GM12878 (cell line): ENCODE results near the gene CSF3R. TPM values are rescaled to one million over a fixed set of nuclear protein-coding genes. Genes with fewer than 3 reads are reported as not detected.

Experiments
- ATAC-seq: fragments of 200-7000 bp; cut with Tn5 transposase; 3 replicates; pipeline ENCODE4 v1.9.1; 2020; ENCODE audit warnings: mild to moderate bottlenecking, moderate library complexity
- BruUV-seq: library from RNA; stranded (reverse); fragments of 400-500 nt; replicated peaks from 2 replicates; lab custom pipeline; 2021; lab: Mats Ljungman, UMichigan
- CTCF ChIA-PET: fragments of 300-600 bp; sonication (Branson Sonifier 250); formaldehyde crosslinking; extraction: SDS; loops from one replicate; lab custom pipeline; 2021; ENCODE audit warnings: inconsistent platforms; lab: Yijun Ruan, JAX
- POLR2A ChIA-PET: fragments of 350-600 bp; formaldehyde crosslinking; extraction: SDS; loops from one replicate; lab custom pipeline; 2021; ENCODE audit warnings: inconsistent platforms; lab: Charles Lee
- RAD21 ChIA-PET: fragments of 300-600 bp; sonication (Branson Sonifier 250); formaldehyde crosslinking; loops from one replicate; lab custom pipeline; 2023; ENCODE audit warnings: antibody characterized with exemption; ENCODE audit not compliant: unreplicated experiment; lab: Charles Lee
- SMC1A ChIA-PET: fragments of 300-600 bp; sonication (Branson Sonifier 250); formaldehyde crosslinking; loops from one replicate; lab custom pipeline; 2023; ENCODE audit not compliant: unreplicated experiment, uncharacterized antibody; lab: Charles Lee
- DNase-seq: peaks from one replicate; pipeline ENCODE4 v3.0.0-alpha.2; 2011; ENCODE audit warnings: low read depth, low spot score
- FAIRE-seq: peaks from 3 replicates; lab custom pipeline; 2011; peaks lifted over from hg19 to GRCh38; lab: Jason Lieb, UNC
- H2AFZ ChIP-seq: 2 replicates; pipeline ENCODE4 v1.6.0; 2011; ENCODE audit warnings: low read depth, low read length, control low read depth; ENCODE audit not compliant: control insufficient read depth
- H3K27ac ChIP-seq: 2 replicates; pipeline ENCODE4 v1.5.1; 2011; ENCODE audit warnings: control low read depth; ENCODE audit not compliant: control insufficient read depth, insufficient read depth
- H3K27me3 ChIP-seq, 2 experiments: replicated peaks in 1 of 2; 2 replicates each; pipeline versions ENCODE4 v1.6.0 to v1.6.1; 2011; ENCODE audit warnings: low read length in 1 of 2; ENCODE audit not compliant: control insufficient read depth in 2 of 2, insufficient read depth in 2 of 2
- H3K36me3 ChIP-seq, 2 experiments: 2 replicates each; pipeline ENCODE4 v1.5.1; 2011; ENCODE audit warnings: low read length in 1 of 2; ENCODE audit not compliant: control insufficient read depth in 2 of 2, insufficient read depth in 2 of 2
- H3K4me1 ChIP-seq: 2 replicates; pipeline ENCODE4 v1.6.1; 2011; ENCODE audit warnings: mild to moderate bottlenecking, low read length, moderate library complexity, mixed read lengths; ENCODE audit not compliant: control insufficient read depth, insufficient read depth
- H3K4me2 ChIP-seq: 2 replicates; pipeline ENCODE4 v1.6.0; 2011; ENCODE audit warnings: control low read depth; ENCODE audit not compliant: control insufficient read depth, insufficient read depth
- H3K4me3 ChIP-seq: fragments of 200-600 bp; sonication (generic); 2 replicates; pipeline ENCODE4 v1.5.1; 2016
- H3K79me2 ChIP-seq: 2 replicates; pipeline ENCODE4 v1.6.0; 2011; ENCODE audit warnings: low read length; ENCODE audit not compliant: control insufficient read depth, insufficient read depth
- H3K9ac ChIP-seq: 2 replicates; pipeline ENCODE4 v1.8.0; 2011; ENCODE audit warnings: low read length, control low read depth, mixed read lengths; ENCODE audit not compliant: control insufficient read depth, insufficient read depth
- H3K9me3 ChIP-seq: replicated peaks from 3 replicates; pipeline ENCODE4 v1.5.1; 2011; ENCODE audit warnings: mild to moderate bottlenecking, low read length; ENCODE audit not compliant: control insufficient read depth, insufficient read depth
- H4K20me1 ChIP-seq: 2 replicates; pipeline ENCODE4 v1.6.0; 2011; ENCODE audit not compliant: control insufficient read depth, insufficient read depth
- ATF7 ChIP-seq: fragments of 450-650 bp; IDR thresholded peaks from 2 replicates; pipeline ENCODE4 v1.6.1; 2016; ENCODE audit warnings: low read depth, mild to moderate bottlenecking
- CBX3 ChIP-seq: fragments of 200-600 bp; sonication (generic); IDR thresholded peaks from 2 replicates; pipeline ENCODE4 v1.6.1; 2016; ENCODE audit warnings: low read depth, borderline replicate concordance
- CHD1 ChIP-seq: IDR thresholded peaks from 2 replicates; pipeline ENCODE4 v1.6.1; 2012; ENCODE audit warnings: low read depth, low read length, improper control_type of control experiment
- JUNB ChIP-seq: IDR thresholded peaks from 2 replicates; pipeline ENCODE4 v1.6.1; 2016; ENCODE audit warnings: antibody characterized with exemption, mild to moderate bottlenecking
- JUND ChIP-seq: IDR thresholded peaks from 2 replicates; pipeline ENCODE4 v1.6.1; 2012; ENCODE audit warnings: low read depth, mild to moderate bottlenecking, low read length, improper control_type of control experiment, moderate library complexity
- PML ChIP-seq: IDR thresholded peaks from 2 replicates; pipeline ENCODE4 v1.6.1; 2012; ENCODE audit warnings: low read length, inconsistent platforms
- POU2F2 ChIP-seq: IDR thresholded peaks from 3 replicates; pipeline ENCODE4 v1.6.1; 2011; ENCODE audit warnings: low read depth, mild to moderate bottlenecking, low read length, borderline replicate concordance
- RAD21 ChIP-seq: IDR thresholded peaks from 2 replicates; pipeline ENCODE4 v1.6.1; 2011; ENCODE audit warnings: mild to moderate bottlenecking, low read depth, low read length, moderate library complexity; ENCODE audit not compliant: insufficient read depth
- RFX5 ChIP-seq: IDR thresholded peaks from 2 replicates; pipeline ENCODE4 v1.6.1; 2011; ENCODE audit warnings: low read depth, low read length, improper control_type of control experiment
- SMC3 ChIP-seq: IDR thresholded peaks from 2 replicates; pipeline ENCODE4 v1.6.1; 2011; ENCODE audit warnings: low read length, improper control_type of control experiment, borderline replicate concordance
- STAT3 ChIP-seq: IDR thresholded peaks from 2 replicates; pipeline ENCODE4 v1.6.1; 2011; ENCODE audit warnings: low read depth, low read length, improper control_type of control experiment
- ZNF24 ChIP-seq: fragments of 450-650 bp; IDR thresholded peaks from 2 replicates; pipeline ENCODE4 v1.6.1; 2017; ENCODE audit warnings: antibody characterized with exemption, mild to moderate bottlenecking
- WGBS: methylation state at CpG from one replicate; pipeline ENCODE4 v1.1.6; 2016; ENCODE audit warnings: low lambda C conversion rate; ENCODE audit not compliant: insufficient replicate concordance, insufficient coverage; ENCODE audit errors: missing lambda C conversion rate; 5-methylcytosine and 5-hydroxymethylcytosine counted together
- in situ Hi-C: fragments of 300-500 bp; cut with MboI; formaldehyde crosslinking; loops from 9 replicates; pipeline ENCODE4 v1.14.3; 2018; ENCODE audit warnings: mixed read lengths
- intact Hi-C: fragments of 100-400 bp; cut with micrococcal nuclease; formaldehyde crosslinking; loops from one replicate; pipeline ENCODE4 v1.14.2; 2022; ENCODE audit not compliant: unreplicated experiment
- polyA plus RNA-seq, 11 experiments: library from polyadenylated mRNA; depleted of rRNA in 4 of 11; unstranded in 6 of 11; stranded (reverse) in 5 of 11; fragments of >200 nt; fragmentation: Nextera tagmentation in 4 of 11; fragmentation: Illumina TruSeq in 1 of 11; extraction: Ambion mirVana in 4 of 11; extraction: Trizol in 1 of 11; gene quantifications; 1 replicate in 1 of 11; 2 replicates in 10 of 11; pipeline versions ENCODE4 v1.2.1 to v1.2.3, GENCODE V29; 2011 to 2016; ENCODE audit warnings: inconsistent platforms in 2 of 11, missing spikeins in 2 of 11, low read depth in 1 of 11
- total RNA-seq, 4 experiments: library from RNA; depleted of rRNA in 3 of 4; stranded (reverse); fragments of >200 nt in 3 of 4; fragmentation: Illumina TruSeq in 1 of 4; extraction: Trizol in 1 of 4; gene quantifications; 2 replicates each; pipeline versions ENCODE4 v1.2.1 to v1.2.3, GENCODE V29; 2013 to 2021
- TF ChIP-seq, protein P1 (sequence below): fragments of 450-650 bp; IDR thresholded peaks from 2 replicates; pipeline ENCODE4 v1.6.1; 2017; ENCODE audit warnings: mild to moderate bottlenecking, moderate library complexity
- TF ChIP-seq, protein P2 (sequence below), 3 experiments: IDR thresholded peaks in 2 of 3; conservative IDR thresholded peaks in 1 of 3; 2 replicates each; pipeline ENCODE4 v1.5.1; 2011; ENCODE audit warnings: low read depth in 3 of 3, low read length in 3 of 3, mild to moderate bottlenecking in 3 of 3, control low read depth in 2 of 3, moderate library complexity in 2 of 3, inconsistent platforms in 1 of 3, mixed read lengths in 1 of 3; ENCODE audit not compliant: control insufficient read depth in 2 of 3, insufficient read depth in 1 of 3; ENCODE audit errors: extremely low read depth in 1 of 3

Gene CSF3R
- total and polyA plus RNA-seq, 10 of the 15 experiments (the other 5 are each of a cell fraction or from before 2014, with no cell fraction given) = 0.13 TPM; not detected in 9

DNA sequence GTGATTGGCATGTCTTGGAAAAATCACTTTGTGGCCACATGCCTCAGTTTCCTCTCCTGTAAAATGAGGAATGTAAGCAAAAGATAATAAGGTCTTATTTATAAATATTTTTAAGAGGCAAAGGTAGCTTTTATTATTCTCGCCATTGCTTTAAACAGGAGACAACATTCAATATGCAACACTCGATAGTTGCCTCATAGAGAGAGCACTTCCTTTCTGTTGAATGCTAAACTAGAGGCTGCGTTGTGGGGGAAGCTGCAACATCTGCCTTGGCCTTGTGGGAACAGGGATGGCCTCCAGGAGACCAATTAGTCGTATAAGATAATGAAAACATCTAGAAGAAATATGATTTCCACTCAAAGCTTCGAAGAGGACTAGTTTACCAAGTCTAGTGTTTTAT is 36.0 kb downstream of the CSF3R start (continued):
- no peak for TF ChIP-seq ATF7
- no peak for TF ChIP-seq JUNB
- TF ChIP-seq POU2F2 = no peak
- TF ChIP-seq STAT3 = no peak
- no peak for TF ChIP-seq CHD1
- TF ChIP-seq, protein P1, sequence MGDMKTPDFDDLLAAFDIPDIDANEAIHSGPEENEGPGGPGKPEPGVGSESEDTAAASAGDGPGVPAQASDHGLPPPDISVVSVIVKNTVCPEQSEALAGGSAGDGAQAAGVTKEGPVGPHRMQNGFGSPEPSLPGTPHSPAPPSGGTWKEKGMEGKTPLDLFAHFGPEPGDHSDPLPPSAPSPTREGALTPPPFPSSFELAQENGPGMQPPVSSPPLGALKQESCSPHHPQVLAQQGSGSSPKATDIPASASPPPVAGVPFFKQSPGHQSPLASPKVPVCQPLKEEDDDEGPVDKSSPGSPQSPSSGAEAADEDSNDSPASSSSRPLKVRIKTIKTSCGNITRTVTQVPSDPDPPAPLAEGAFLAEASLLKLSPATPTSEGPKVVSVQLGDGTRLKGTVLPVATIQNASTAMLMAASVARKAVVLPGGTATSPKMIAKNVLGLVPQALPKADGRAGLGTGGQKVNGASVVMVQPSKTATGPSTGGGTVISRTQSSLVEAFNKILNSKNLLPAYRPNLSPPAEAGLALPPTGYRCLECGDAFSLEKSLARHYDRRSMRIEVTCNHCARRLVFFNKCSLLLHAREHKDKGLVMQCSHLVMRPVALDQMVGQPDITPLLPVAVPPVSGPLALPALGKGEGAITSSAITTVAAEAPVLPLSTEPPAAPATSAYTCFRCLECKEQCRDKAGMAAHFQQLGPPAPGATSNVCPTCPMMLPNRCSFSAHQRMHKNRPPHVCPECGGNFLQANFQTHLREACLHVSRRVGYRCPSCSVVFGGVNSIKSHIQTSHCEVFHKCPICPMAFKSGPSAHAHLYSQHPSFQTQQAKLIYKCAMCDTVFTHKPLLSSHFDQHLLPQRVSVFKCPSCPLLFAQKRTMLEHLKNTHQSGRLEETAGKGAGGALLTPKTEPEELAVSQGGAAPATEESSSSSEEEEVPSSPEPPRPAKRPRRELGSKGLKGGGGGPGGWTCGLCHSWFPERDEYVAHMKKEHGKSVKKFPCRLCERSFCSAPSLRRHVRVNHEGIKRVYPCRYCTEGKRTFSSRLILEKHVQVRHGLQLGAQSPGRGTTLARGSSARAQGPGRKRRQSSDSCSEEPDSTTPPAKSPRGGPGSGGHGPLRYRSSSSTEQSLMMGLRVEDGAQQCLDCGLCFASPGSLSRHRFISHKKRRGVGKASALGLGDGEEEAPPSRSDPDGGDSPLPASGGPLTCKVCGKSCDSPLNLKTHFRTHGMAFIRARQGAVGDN = no peak
- no peak for TF ChIP-seq PML
- TF ChIP-seq RFX5 = no peak
- no peak for TF ChIP-seq JUND
- TF ChIP-seq CBX3 = no peak

DNA sequence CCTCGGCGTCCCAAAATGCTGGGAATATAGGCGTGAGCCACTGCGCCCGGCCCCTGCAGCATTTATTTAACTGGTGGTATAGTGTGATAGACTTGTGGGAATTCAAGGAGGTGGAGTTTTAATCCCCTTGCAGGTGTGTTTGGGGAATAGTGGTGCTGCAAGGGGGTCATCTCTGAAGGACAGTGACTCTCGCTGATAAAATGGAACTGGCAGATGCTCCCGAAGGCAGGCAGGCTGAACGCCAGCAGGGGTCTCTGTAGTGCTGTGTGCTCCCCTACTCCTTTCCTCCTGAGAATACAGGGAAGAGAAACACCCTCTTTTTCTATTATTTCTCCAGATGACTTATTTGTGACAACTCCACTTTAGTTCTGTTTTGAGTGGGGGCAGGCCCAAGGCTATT is 36.4 kb downstream of the CSF3R start:
- Histone ChIP-seq H3K79me2 (no peaks in the 10 kb centered on the region; the same call in 1 of the 2 replicates), H3K27ac (no peak overlapping the region), H3K9me3 (no peaks in the 10 kb centered on the region), H3K4me2 (no peak overlapping the region), H3K36me3 (no peaks in the 10 kb centered on the region), H3K27me3 (no peaks in the 10 kb centered on the region), H4K20me1 (no peaks in the 10 kb centered on the region), H3K4me3 (no peak overlapping the region), H2AFZ (peak overlapping the region; percentile 34), H3K9ac (no peak overlapping the region), H3K4me1 (no peaks in the 10 kb centered on the region)
- no peak for DNase-seq
- ChIA-PET POLR2A (no interaction called here), SMC1A (interaction anchor here (1.0 to 1.2 kb wide), 2 partner anchors 11 to 70 kb away, joined by 3 read pairs; no protein-coding TSS in a partner anchor), CTCF (interaction anchor here (0.9 to 1.0 kb wide), 2 partner anchors 12 to 146 kb away, joined by 3 read pairs; no protein-coding TSS in a partner anchor), RAD21 (interaction anchor here (0.8 kb wide), 1 partner anchor 104 kb away, joined by 3 read pairs; no protein-coding TSS in a partner anchor)
- no TSS peak for BruUV-seq
- FAIRE-seq = peak; percentile 18
- in situ Hi-C loops (no loop called here), intact Hi-C loops (no loop called here)
- no peak for ATAC-seq
- WGBS = 58% methylated on average over 8 of the region's 8 CpGs
- peak; percentile 23; the same call in 1 of the 2 replicates for TF ChIP-seq SMC3
- no peak for TF ChIP-seq ZNF24
- TF ChIP-seq, protein P2, sequence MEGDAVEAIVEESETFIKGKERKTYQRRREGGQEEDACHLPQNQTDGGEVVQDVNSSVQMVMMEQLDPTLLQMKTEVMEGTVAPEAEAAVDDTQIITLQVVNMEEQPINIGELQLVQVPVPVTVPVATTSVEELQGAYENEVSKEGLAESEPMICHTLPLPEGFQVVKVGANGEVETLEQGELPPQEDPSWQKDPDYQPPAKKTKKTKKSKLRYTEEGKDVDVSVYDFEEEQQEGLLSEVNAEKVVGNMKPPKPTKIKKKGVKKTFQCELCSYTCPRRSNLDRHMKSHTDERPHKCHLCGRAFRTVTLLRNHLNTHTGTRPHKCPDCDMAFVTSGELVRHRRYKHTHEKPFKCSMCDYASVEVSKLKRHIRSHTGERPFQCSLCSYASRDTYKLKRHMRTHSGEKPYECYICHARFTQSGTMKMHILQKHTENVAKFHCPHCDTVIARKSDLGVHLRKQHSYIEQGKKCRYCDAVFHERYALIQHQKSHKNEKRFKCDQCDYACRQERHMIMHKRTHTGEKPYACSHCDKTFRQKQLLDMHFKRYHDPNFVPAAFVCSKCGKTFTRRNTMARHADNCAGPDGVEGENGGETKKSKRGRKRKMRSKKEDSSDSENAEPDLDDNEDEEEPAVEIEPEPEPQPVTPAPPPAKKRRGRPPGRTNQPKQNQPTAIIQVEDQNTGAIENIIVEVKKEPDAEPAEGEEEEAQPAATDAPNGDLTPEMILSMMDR (IDR thresholded peaks at IDR 0.05 in 2 of 3, conservative IDR thresholded peaks at IDR 0.05 in 1 of 3; ENCODE audit: control insufficient read depth in 2 of 3, extremely low read depth in 1 of 3, insufficient read depth in 1 of 3, low read depth in 3 of 3, low read length in 3 of 3) = peak; percentile 45 to 55 (median 55); a peak in 4 of 6 replicates
- peak; percentile 56 for TF ChIP-seq RAD21
